GM11168 (cell line): ENCODE measurements around the gene SLAMF6.
"Not testable (repeated sequence)": the region's sequence is repeated elsewhere in the genome, so short reads cannot be mapped to it uniquely, and the experiment has no call there.

ENCODE experiments used
- in situ Hi-C: fragments of 300-500 bp; cut with MboI; formaldehyde crosslinking; loops from one replicate; pipeline ENCODE4 v1.12.0; 2022; ENCODE audit warnings: low sequenced_read_pairs; ENCODE audit not compliant: unreplicated experiment

SLAMF6 gene

GRCh38 chr1:160519642-160520435 lies 3.2 kb downstream of the SLAMF6 start:
- in situ Hi-C loops, result loop anchor here (5.0 kb wide), 1 partner anchor 53 kb away; no protein-coding TSS in a partner anchor

- in situ Hi-C loops, result loop anchor here (5.0 kb wide), 1 partner anchor 50 kb away; no protein-coding TSS in a partner anchor
Measured at GRCh38 chr1:160517519-160517918, 5.5 kb downstream of the SLAMF6 start.

GRCh38 chr1:160515908-160516307 lies 7.1 kb downstream of the SLAMF6 start:
- in situ Hi-C loops, result loop anchor here (5.0 kb wide), 1 partner anchor 49 kb away; no protein-coding TSS in a partner anchor

- in situ Hi-C loops, result no loop called here
Measured at GRCh38 chr1:160504651-160505050, 18.4 kb downstream of the SLAMF6 start.

GRCh38 chr1:160503087-160503486 lies 20.0 kb downstream of the SLAMF6 start:
- in situ Hi-C loops, result no loop called here

- in situ Hi-C loops, result no loop called here
Measured at GRCh38 chr1:160500321-160500990, 22.6 kb downstream of the SLAMF6 start.

GRCh38 chr1:160499631-160500030 lies 23.4 kb downstream of the SLAMF6 start:
- in situ Hi-C loops, result no loop called here

- in situ Hi-C loops, result not testable (repeated sequence)
Measured at GRCh38 chr1:160498301-160499065, 24.6 kb downstream of the SLAMF6 start.

GRCh38 chr1:160496334-160496733 lies 26.7 kb downstream of the SLAMF6 start:
- in situ Hi-C loops, result no loop called here

GRCh38 chr1:160494620-160495019 lies 28.4 kb downstream of the SLAMF6 start:
- in situ Hi-C loops, result no loop called here

- in situ Hi-C loops, result no loop called here
Measured at GRCh38 chr1:160492617-160493016, 30.4 kb downstream of the SLAMF6 start.

GRCh38 chr1:160491981-160492380 lies 31.1 kb downstream of the SLAMF6 start:
- in situ Hi-C loops, result no loop called here

- in situ Hi-C loops, result no loop called here
Measured at GRCh38 chr1:160491017-160491416, 32.0 kb downstream of the SLAMF6 start.

GRCh38 chr1:160489513-160490261 lies 33.4 kb downstream of the SLAMF6 start:
- in situ Hi-C loops, result no loop called here

GRCh38 chr1:160488347-160489058 lies 34.6 kb downstream of the SLAMF6 start:
- in situ Hi-C loops, result no loop called here

- in situ Hi-C loops, result no loop called here
Measured at GRCh38 chr1:160486453-160486852, 36.6 kb downstream of the SLAMF6 start.

- in situ Hi-C loops, result no loop called here
Measured at GRCh38 chr1:160483505-160484185, 39.4 kb downstream of the SLAMF6 start.

GRCh38 chr1:160481979-160482596 lies 41.0 kb downstream of the SLAMF6 start:
- in situ Hi-C loops, result no loop called here
